CD8-positive, alpha-beta memory T cell (primary cell): Measurements from ENCODE around the gene KYAT1. TPM values are rescaled to one million over a fixed set of nuclear protein-coding genes. Genes with fewer than 3 reads are reported as not detected.
A peak's percentile ranks its signal among the peaks of the same experiment; 100 is the strongest.

Experiments
- CTCF ChIA-PET: fragments of 350-600 bp; sonication (Branson Sonifier 250); formaldehyde crosslinking; loops from one replicate; lab custom pipeline; 2021; ENCODE audit warnings: antibody characterized with exemption; lab: Charles Lee
- POLR2A ChIA-PET: fragments of 350-600 bp; sonication (Branson Sonifier 250); formaldehyde crosslinking; loops from one replicate; lab custom pipeline; 2021; ENCODE audit warnings: antibody characterized with exemption; lab: Charles Lee
- DNase-seq, 5 donors: peaks; one replicate each; pipeline versions ENCODE4 v3.0.0 to v3.0.0-alpha.2; 2020 to 2022; ENCODE audit warnings: mixed read lengths in 1 of 5
- H3K27ac ChIP-seq: one replicate; pipeline ENCODE4 v1.7.0; 2013; ENCODE audit warnings: low read depth, mild to moderate bottlenecking, low read length, moderate library complexity
- H3K27me3 ChIP-seq: 2 replicates; pipeline ENCODE4 v1.7.0; 2013; ENCODE audit warnings: low read length, mild to moderate bottlenecking; ENCODE audit not compliant: insufficient read depth, poor library complexity, severe bottlenecking
- H3K36me3 ChIP-seq: 2 replicates; pipeline ENCODE4 v1.7.0; 2013; ENCODE audit warnings: mild to moderate bottlenecking, low read length, moderate library complexity; ENCODE audit not compliant: insufficient read depth
- H3K4me1 ChIP-seq: 2 replicates; pipeline ENCODE4 v1.7.0; 2013; ENCODE audit warnings: mild to moderate bottlenecking, low read length, moderate library complexity; ENCODE audit not compliant: insufficient read depth
- H3K4me3 ChIP-seq: 2 replicates; pipeline ENCODE4 v1.7.0; 2013; ENCODE audit warnings: mild to moderate bottlenecking, low read length
- H3K9me3 ChIP-seq: 2 replicates; pipeline ENCODE4 v1.7.0; 2013; ENCODE audit warnings: mild to moderate bottlenecking, low read length
- H3K27ac Mint-ChIP-seq, 8 donors: one replicate each; pipeline ENCODE4 v1.8.0; 2020 to 2021; ENCODE audit warnings: mixed read lengths in 8 of 8, mild to moderate bottlenecking in 6 of 8, inconsistent platforms in 3 of 8, moderate library complexity in 3 of 8
- H3K27me3 Mint-ChIP-seq, 2 donors: one replicate each; pipeline ENCODE4 v1.8.0; 2020 to 2021; ENCODE audit warnings: mixed read lengths in 2 of 2, mild to moderate bottlenecking in 1 of 2, moderate library complexity in 1 of 2
- H3K36me3 Mint-ChIP-seq, 3 donors: one replicate each; pipeline ENCODE4 v1.8.0; 2020 to 2021; ENCODE audit warnings: mixed read lengths in 3 of 3, inconsistent platforms in 1 of 3, mild to moderate bottlenecking in 1 of 3
- H3K4me1 Mint-ChIP-seq, 3 donors: one replicate each; pipeline ENCODE4 v1.8.0; 2020 to 2021; ENCODE audit warnings: mixed read lengths in 3 of 3, inconsistent platforms in 1 of 3, mild to moderate bottlenecking in 1 of 3
- H3K4me3 Mint-ChIP-seq, 7 donors: one replicate each; pipeline ENCODE4 v1.8.0; 2020 to 2021; ENCODE audit warnings: mixed read lengths in 7 of 7, mild to moderate bottlenecking in 6 of 7, moderate library complexity in 4 of 7, inconsistent platforms in 2 of 7
- H3K9me3 Mint-ChIP-seq, 5 donors: one replicate each; pipeline ENCODE4 v1.8.0; 2020 to 2022; ENCODE audit warnings: mixed read lengths in 5 of 5, mild to moderate bottlenecking in 3 of 5, moderate library complexity in 2 of 5, inconsistent platforms in 1 of 5
- polyA plus RNA-seq: library from polyadenylated mRNA; unstranded; fragments of 300-500 nt; fragmentation: Illumina TruSeq; gene quantifications from one replicate; pipeline ENCODE4 v1.2.3, GENCODE V29; 2021
- total RNA-seq, 2 experiments: library from RNA; stranded (reverse); gene quantifications; one replicate each; pipeline ENCODE4 v1.2.3, GENCODE V29; 2021

Gene KYAT1
- total and polyA plus RNA-seq, 3 experiments from 2014 or later: 8.8 to 10.4 (median 8.9) TPM

DNA sequence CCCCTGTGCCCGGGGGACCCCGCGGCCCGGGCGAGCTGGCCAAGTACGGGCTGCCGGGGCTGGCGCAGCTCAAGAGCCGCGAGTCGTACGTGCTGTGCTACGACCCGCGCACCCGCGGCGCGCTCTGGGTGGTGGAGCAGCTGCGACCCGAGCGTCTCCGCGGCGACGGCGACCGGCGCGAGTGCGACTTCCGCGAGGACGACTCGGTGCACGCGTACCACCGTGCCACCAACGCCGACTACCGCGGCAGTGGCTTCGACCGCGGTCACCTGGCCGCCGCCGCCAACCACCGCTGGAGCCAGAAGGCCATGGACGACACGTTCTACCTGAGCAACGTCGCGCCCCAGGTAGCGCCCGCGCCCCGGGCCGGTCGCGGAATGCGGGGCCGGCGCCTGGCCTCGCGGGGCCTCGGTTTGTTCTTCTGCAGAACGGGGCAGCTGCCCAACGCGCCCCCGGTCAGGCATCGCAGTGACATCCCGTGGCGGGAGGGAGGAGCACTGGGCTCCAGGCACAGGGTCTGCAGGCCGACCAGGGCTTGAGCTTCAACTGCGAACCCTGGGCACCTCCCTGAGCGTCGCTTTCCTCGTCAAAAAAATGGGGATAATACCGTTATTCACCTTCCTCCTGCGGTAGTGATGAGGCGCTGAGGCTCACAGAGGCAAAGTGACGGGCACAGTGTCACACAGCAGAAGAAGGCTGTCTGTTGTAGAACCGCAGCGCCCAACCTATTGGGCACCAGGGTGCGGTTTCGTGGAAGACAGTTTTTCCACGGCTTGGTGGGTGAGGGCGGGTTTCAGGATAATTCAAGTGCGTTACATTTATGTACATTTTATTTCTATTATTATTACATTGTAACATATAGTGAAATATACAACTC, 62.7 kb downstream of the KYAT1 start:
- Mint-ChIP-seq H3K36me3 (peaks cover 0 to 29% (median 0%) of the 10 kb centered on the region in 3 donors), H3K9me3 (peaks cover 0 to 2% (median 0%) of the 10 kb centered on the region in 5 donors), H3K4me3 (peak overlapping the region; percentile 83 to 92 (median 85)), H3K27ac (peak overlapping the region in 6 of 8 donors; percentile 70 to 94 (median 82)), H3K27me3 (peaks cover 0 to 3% of the 10 kb centered on the region in 2 donors), H3K4me1 (peaks cover 9 to 26% (median 19%) of the 10 kb centered on the region in 3 donors)
- Histone ChIP-seq H3K4me1 (peaks cover 7% of the 10 kb centered on the region), H3K9me3 (no peaks in the 10 kb centered on the region), H3K27me3 (no peaks in the 10 kb centered on the region), H3K36me3 (peaks cover 4% of the 10 kb centered on the region), H3K4me3 (peak overlapping the region; percentile 47), H3K27ac (peak overlapping the region; percentile 38)
- peak in 4 of 5 donors; percentile 15 to 63 (median 37) for DNase-seq
- POLR2A ChIA-PET: interaction anchor here (0.6 to 2.7 kb wide), 13 partner anchors 8 to 314 kb away, joined by 3 to 39 read pairs (median 4); partner anchors contain the start of genes DOLPP1, KYAT1, LRRC8A and SET
- CTCF ChIA-PET: interaction anchor here (0.6 to 2.8 kb wide), 30 partner anchors 8 to 478 kb away, joined by 3 to 28 read pairs (median 4); partner anchors contain the start of genes KYAT1, PKN3, SPOUT1 and URM1

DNA sequence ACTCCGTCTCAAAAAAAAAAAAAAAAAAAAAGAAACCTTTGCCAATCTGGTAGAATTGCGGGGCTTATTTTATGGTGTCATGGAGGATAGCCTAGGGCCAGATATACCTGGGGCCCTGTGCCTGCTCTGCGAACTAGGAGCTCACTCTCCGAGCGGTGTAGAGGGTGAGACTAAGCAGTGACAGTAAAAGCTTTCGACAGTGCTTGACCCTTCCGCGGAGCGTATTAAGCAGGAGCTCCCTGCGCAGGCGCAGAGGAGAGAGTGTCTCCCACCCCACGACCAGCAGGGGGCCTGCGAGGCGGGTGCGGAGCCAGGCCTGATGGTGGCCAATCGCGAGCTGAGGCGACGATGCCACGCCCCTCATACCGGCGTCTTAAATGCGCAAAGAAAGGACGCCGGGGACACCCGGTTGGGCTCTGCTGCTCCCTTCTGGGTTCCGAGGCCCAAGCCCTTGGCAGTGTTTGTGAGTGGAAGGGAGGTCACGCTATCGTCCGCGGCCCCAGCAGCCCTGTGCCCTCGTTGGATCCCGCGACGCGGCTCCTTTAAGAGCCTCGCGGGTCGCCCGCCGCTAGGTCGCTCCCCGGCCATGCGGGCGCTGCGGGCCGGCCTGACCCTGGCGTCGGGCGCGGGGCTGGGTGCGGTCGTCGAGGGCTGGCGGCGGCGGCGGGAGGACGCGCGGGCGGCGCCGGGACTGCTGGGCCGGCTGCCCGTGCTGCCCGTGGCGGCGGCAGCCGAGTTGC, 63.5 kb downstream of the KYAT1 start, which contains the start of gene ENDOG:
ENDOG (plus strand) TSS at position 402 of the 740 bp plus-strand sequence; CDS start at position 587, 185 bp downstream.
- H3K27ac ChIP-seq: peak within 1 kb of the TSS; percentile 47
- Mint-ChIP-seq H3K27me3 (peaks cover 0 to 3% of the 10 kb centered on the region in 2 donors), H3K4me3 (peak within 1 kb of the TSS; percentile 89 to 96 (median 91)), H3K9me3 (peaks cover 0 to 2% (median 0%) of the 10 kb centered on the region in 5 donors), H3K4me1 (peaks cover 9 to 26% (median 19%) of the 10 kb centered on the region in 3 donors), H3K36me3 (peaks cover 0 to 22% (median 0%) of the 10 kb centered on the region in 3 donors), H3K27ac (peak within 1 kb of the TSS; percentile 80 to 96 (median 93))
- peak within 1 kb of the TSS; percentile 89 for H3K4me3 ChIP-seq
- DNase-seq: peak; percentile 95 to 98 (median 97)
- H3K36me3 ChIP-seq: peaks cover 4% of the 10 kb centered on the region
- ChIA-PET CTCF (interaction anchor here (0.6 to 2.8 kb wide), 40 partner anchors 8 to 568 kb away, joined by 3 to 28 read pairs (median 4); partner anchors contain the start of genes KYAT1, SPOUT1, URM1 and ZER1), POLR2A (interaction anchor here (0.6 to 2.7 kb wide), 14 partner anchors 8 to 313 kb away, joined by 3 to 39 read pairs (median 4); partner anchors contain the start of genes DOLPP1, KYAT1, LRRC8A and SET)
- no peaks in the 10 kb centered on the region for H3K27me3 ChIP-seq
- H3K4me1 ChIP-seq: peaks cover 7% of the 10 kb centered on the region
- H3K9me3 ChIP-seq: no peaks in the 10 kb centered on the region

DNA sequence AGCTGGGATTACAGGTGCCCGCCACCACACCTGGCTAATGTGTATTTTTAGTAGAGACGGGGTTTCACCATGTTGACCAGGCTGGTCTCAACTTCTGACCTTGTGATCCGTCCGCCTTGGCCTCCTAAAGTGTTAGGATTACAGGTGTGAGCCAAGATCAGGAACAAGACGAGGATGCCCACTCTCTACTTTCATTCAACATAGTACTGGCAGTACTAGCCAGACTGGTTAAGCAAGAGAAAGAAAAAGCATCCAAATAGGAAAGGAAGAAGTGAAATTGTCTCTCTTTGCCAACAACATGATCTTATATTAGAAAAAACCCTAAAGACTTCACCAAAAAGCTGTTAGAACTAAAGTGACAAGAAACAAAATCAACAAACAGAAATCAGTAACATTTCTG, 70.9 kb downstream of the KYAT1 start:
- ChIA-PET POLR2A (interaction anchor here (1.2 kb wide), 1 partner anchor 8 kb away, joined by 3 read pairs; the partner anchor contains the start of gene ENDOG), CTCF (interaction anchor here (0.6 kb wide), 1 partner anchor 25 kb away, joined by 4 read pairs; no protein-coding TSS in a partner anchor)
- Mint-ChIP-seq H3K4me3 (no peak overlapping the region), H3K4me1 (no peaks in the 10 kb centered on the region), H3K27ac (peak overlapping the region in 3 of 8 donors; percentile 42 to 50 (median 47)), H3K27me3 (peaks cover 0 to 3% of the 10 kb centered on the region in 2 donors), H3K9me3 (peaks cover 0 to 2% (median 0%) of the 10 kb centered on the region in 5 donors), H3K36me3 (peaks cover 0 to 23% (median 0%) of the 10 kb centered on the region in 3 donors)
- Histone ChIP-seq H3K27me3 (no peaks in the 10 kb centered on the region), H3K36me3 (peaks cover 6% of the 10 kb centered on the region), H3K4me3 (no peak overlapping the region), H3K4me1 (no peaks in the 10 kb centered on the region), H3K9me3 (no peaks in the 10 kb centered on the region), H3K27ac (no peak overlapping the region)
- DNase-seq: no peak

DNA sequence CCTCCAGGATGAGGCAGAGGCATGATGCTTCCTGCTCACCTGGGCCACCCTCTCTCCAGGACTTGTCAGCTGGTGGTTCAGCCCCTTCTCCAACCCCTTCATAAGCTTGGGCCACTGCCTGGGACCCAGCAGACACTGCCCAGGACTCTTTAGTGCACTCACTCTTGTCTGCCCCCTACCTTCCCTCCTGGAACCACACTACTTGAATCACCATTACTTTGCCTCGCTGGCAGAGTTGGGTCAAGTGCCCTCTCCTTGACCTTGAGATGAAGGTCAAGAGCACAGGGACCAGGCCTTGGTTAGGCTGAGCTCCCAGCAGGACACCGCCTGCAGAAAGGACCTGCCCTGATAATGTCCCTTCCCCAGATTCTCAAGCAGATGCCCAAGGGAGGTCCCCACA, 71.9 kb downstream of the KYAT1 start:
- no peaks in the 10 kb centered on the region for H3K4me1 ChIP-seq
- no peaks in the 10 kb centered on the region for H3K27me3 Mint-ChIP-seq
- H3K4me3 Mint-ChIP-seq: no peak overlapping the region
- H3K4me3 ChIP-seq: no peak overlapping the region
- H3K36me3 Mint-ChIP-seq: peaks cover 0 to 32% (median 0%) of the 10 kb centered on the region in 3 donors
- H3K27ac ChIP-seq: no peak overlapping the region
- peaks cover 6% of the 10 kb centered on the region for H3K36me3 ChIP-seq
- no peaks in the 10 kb centered on the region for H3K9me3 ChIP-seq
- peak overlapping the region in 6 of 8 donors; percentile 14 to 66 (median 33) for H3K27ac Mint-ChIP-seq
- ChIA-PET POLR2A (interaction anchor here (0.6 to 1.2 kb wide), 2 partner anchors 9 to 92 kb away, joined by 3 to 4 read pairs; partner anchors contain the start of gene ENDOG), CTCF (interaction anchor here (1.2 kb wide), 1 partner anchor 9 kb away, joined by 3 read pairs; the partner anchor contains the start of gene ENDOG)
- no peak for DNase-seq
- H3K27me3 ChIP-seq: no peaks in the 10 kb centered on the region
- H3K9me3 Mint-ChIP-seq: peaks cover 0 to 2% (median 0%) of the 10 kb centered on the region in 5 donors
- no peaks in the 10 kb centered on the region for H3K4me1 Mint-ChIP-seq

DNA sequence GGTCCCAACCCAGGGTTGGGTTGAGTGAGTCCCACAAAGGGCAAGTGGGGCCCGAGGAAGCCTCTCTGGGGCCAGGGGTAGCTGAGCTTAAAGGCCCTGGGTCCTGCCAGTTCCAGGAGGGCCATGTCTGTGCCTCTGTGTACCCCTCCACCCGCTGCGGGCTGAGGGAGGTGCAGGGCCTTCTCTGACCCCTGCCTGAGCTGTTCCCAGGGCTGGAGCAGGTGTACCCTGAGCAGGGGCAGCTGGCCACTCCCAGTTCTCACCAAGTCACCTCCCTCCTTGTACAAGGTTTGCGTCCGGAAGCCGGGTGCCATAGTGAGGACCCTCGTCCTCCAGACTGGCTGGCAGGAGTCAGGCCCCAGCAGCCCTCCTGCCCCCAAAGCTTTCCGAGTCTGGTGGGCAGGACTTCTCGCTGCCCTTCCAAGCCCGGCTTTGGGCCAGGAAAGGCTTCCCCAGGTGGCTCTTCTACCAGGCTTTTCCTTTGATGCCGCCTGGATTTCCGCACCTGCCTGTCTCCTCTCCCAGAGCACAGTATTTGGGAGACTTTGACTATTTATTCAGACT, 72.6 kb downstream of the KYAT1 start:
- no peaks in the 10 kb centered on the region for H3K27me3 ChIP-seq
- no peak for DNase-seq
- no peak overlapping the region for H3K27ac ChIP-seq
- Mint-ChIP-seq H3K4me1 (no peaks in the 10 kb centered on the region), H3K27ac (peak overlapping the region in 1 of 8 donors; percentile 71), H3K4me3 (no peak overlapping the region), H3K9me3 (no peaks in the 10 kb centered on the region), H3K36me3 (peaks cover 0 to 37% (median 0%) of the 10 kb centered on the region in 3 donors), H3K27me3 (no peaks in the 10 kb centered on the region)
- CTCF ChIA-PET: interaction anchor here (0.7 to 1.2 kb wide), 2 partner anchors 8 to 9 kb away, joined by 3 read pairs; partner anchors contain the start of gene ENDOG
- no peak overlapping the region for H3K4me3 ChIP-seq
- POLR2A ChIA-PET: no interaction called here
- H3K4me1 ChIP-seq: no peaks in the 10 kb centered on the region
- H3K9me3 ChIP-seq: no peaks in the 10 kb centered on the region
- peaks cover 7% of the 10 kb centered on the region for H3K36me3 ChIP-seq

DNA sequence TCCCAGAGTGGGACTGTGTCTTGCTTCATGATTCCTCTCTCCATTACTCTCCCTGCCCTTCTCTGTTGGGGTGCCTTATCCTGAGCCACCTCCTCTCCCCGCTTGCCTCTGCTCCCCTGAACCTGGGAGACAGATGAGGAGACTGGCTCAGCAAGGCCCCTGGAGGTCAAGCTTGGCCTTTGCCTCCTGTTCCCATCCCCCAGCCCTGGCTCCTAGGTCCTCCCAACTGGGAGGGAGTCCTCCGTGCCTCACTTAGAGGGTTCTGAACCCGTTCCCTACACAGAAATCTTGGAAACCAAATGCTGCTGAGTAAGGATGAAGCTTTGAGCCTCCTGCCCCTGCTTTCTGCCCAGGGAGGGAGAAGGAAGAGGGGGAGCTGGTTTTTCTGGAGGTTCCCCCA, 73.2 kb downstream of the KYAT1 start:
- no peaks in the 10 kb centered on the region for H3K27me3 Mint-ChIP-seq
- no peak overlapping the region for H3K4me3 ChIP-seq
- H3K27ac ChIP-seq: no peak overlapping the region
- no peak for DNase-seq
- H3K9me3 ChIP-seq: no peaks in the 10 kb centered on the region
- no peaks in the 10 kb centered on the region for H3K27me3 ChIP-seq
- H3K4me1 Mint-ChIP-seq: no peaks in the 10 kb centered on the region
- peak overlapping the region in 3 of 8 donors; percentile 3 to 58 (median 54) for H3K27ac Mint-ChIP-seq
- CTCF ChIA-PET: interaction anchor here (0.7 kb wide), 1 partner anchor 9 kb away, joined by 3 read pairs; no protein-coding TSS in a partner anchor
- H3K4me3 Mint-ChIP-seq: no peak overlapping the region
- no peaks in the 10 kb centered on the region for H3K4me1 ChIP-seq
- H3K36me3 ChIP-seq: peaks cover 13% of the 10 kb centered on the region
- no peaks in the 10 kb centered on the region for H3K9me3 Mint-ChIP-seq
- POLR2A ChIA-PET: no interaction called here
- H3K36me3 Mint-ChIP-seq: peaks cover 3 to 43% (median 3%) of the 10 kb centered on the region in 3 donors

DNA sequence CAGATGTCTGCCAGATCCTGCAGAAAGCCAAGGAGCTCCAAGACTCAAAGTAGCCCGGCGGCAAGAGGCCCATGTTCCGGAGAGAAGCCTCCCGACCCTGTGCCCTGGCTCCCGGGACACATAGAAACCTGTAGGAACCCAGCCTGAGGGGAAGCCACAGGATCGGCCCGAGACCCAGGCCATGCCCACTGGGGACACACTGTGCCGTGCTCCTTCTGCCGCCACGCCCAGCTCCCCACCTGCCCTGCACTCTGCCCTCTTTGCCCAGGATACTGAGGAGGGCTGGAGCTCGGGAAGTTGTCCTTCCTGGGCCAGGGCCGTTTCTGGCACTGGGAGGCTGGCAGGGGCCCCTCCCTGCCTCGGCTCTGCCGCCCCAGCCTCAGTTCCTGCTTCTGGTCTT, 73.9 kb downstream of the KYAT1 start:
- H3K4me1 ChIP-seq: no peaks in the 10 kb centered on the region
- ChIA-PET POLR2A (no interaction called here), CTCF (no interaction called here)
- no peaks in the 10 kb centered on the region for H3K9me3 Mint-ChIP-seq
- H3K4me3 ChIP-seq: no peak overlapping the region
- no peak overlapping the region for H3K4me3 Mint-ChIP-seq
- H3K27ac Mint-ChIP-seq: peak overlapping the region in 3 of 8 donors; percentile 33 to 58 (median 56)
- H3K27me3 Mint-ChIP-seq: no peaks in the 10 kb centered on the region
- H3K9me3 ChIP-seq: no peaks in the 10 kb centered on the region
- H3K4me1 Mint-ChIP-seq: no peaks in the 10 kb centered on the region
- H3K27me3 ChIP-seq: no peaks in the 10 kb centered on the region
- no peak for DNase-seq
- H3K36me3 ChIP-seq: peaks cover 18% of the 10 kb centered on the region
- H3K27ac ChIP-seq: no peak overlapping the region
- H3K36me3 Mint-ChIP-seq: peaks cover 3 to 50% (median 7%) of the 10 kb centered on the region in 3 donors
